ENCODE results near the gene MIOX.
"Not testable (repeated sequence)": the region's sequence is repeated elsewhere in the genome, so short reads cannot be mapped to it uniquely, and the experiment has no call there.

The MIOX gene

GRCh38 chr22:50531962-50532674 lies 45.5 kb downstream of the MIOX start:
- DNase-seq: no peak

- DNase-seq: no peak
These were observed 46.5 kb downstream of the MIOX start for GRCh38 chr22:50532824-50533796.

GRCh38 chr22:50533856-50534711 lies 47.4 kb downstream of the MIOX start:
- DNase-seq: not testable (repeated sequence)

GRCh38 chr22:50535113-50535512 lies 48.5 kb downstream of the MIOX start:
- no peak for DNase-seq

- DNase-seq: no peak
These were observed 49.6 kb downstream of the MIOX start for GRCh38 chr22:50536226-50536625.

- DNase-seq: no peak
These were observed 51.1 kb downstream of the MIOX start for GRCh38 chr22:50537765-50538164.

Data from NCI-H187 treated with DMSO at 0.1 percent for 48 hours (cell line).